ENCODE results near the gene COL5A3.

DNA sequence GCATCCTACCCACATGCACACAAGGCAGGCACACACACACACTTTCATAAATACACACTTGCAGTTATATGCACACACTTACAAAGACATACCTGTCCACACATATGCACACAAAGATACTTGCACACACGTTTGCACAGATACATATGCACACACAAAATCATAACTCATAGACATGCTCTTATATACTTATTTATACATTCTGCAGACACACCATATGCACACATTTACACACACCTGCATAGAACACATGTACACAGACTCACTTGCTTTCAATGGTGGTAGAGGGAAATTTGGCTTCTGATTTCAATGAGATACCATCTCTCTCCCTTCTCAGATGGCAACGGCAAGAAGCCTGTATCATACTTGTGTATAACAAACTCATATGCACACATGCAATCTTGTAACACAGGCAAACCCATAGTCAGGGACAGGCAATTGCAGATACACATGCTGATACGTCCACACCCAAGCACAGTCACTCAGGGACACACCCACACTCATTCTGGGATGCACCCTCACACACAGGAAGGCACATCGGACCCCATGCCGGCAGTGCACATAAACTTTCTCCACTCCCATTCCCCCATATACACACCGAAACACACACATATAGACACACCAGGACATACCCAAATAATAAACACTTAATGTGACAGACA lies 98.6 kb downstream of the COL5A3 start:
- TF ChIP-seq CTCF (IDR thresholded peaks at IDR 0.05), result no peak
- no peak for TF ChIP-seq POLR2A (IDR thresholded peaks at IDR 0.05)
